ENCODE results near the gene SAXO1.

SAXO1 gene

DNA sequence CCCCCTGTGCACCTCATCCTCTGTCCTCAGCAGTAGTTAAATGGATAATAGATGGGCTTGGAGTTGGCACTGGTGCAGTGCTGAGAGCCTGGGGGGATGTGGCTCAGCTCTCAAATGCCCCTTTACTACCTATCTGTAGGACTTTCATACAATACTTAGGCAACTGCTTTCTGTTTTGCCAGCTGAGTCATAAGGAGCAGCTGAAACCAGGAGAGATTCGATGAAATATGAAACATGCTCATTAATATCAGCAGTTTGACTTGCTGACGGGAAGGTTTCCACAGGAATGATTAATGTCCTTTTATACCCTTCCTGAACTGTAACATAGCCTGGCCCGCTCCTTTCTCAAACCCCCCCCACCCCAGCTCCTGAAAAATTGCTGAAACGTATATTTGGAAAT, 142.6 kb downstream of the SAXO1 start:
- no peaks in the 10 kb centered on the region for H3K36me3 ChIP-seq (ENCODE audit: control insufficient read depth, low read length)
- no peaks in the 10 kb centered on the region for H3K27me3 ChIP-seq (ENCODE audit: control insufficient read depth, low read length)

DNA sequence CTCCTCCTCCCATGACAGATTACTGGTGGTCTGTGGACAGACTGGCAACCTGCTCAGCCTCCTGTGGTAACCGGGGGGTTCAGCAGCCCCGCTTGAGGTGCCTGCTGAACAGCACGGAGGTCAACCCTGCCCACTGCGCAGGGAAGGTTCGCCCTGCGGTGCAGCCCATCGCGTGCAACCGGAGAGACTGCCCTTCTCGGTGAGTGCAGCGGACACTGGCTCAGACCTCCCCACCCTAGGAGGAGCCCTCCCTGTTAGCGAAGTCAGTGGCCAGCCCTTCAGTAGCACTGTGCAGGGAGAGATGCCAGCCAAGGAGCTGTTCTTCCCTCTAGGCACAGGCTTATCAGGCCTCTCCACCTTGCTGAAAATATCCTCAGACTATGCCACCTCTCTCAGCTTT, 143.5 kb downstream of the SAXO1 start:
- H3F3A ChIP-seq (ENCODE audit: control insufficient read depth, insufficient read depth): no peaks in the 10 kb centered on the region
- H3K4me3 ChIP-seq (ENCODE audit: low read length): no peak overlapping the region
- H3K4me2 ChIP-seq (ENCODE audit: low read length): no peak overlapping the region
- H3K79me2 ChIP-seq (ENCODE audit: control insufficient read depth, low read length): no peaks in the 10 kb centered on the region
- H3K9me3 ChIP-seq (ENCODE audit: control insufficient read depth, insufficient read depth, low read length): no peaks in the 10 kb centered on the region
- no peaks in the 10 kb centered on the region for H4K20me1 ChIP-seq (ENCODE audit: control insufficient read depth, insufficient read depth, low read depth, low read length)
- no peaks in the 10 kb centered on the region for H3K4me1 ChIP-seq (ENCODE audit: control insufficient read depth, low read length)
- H3K27ac ChIP-seq (ENCODE audit: low read depth, low read length): no peak overlapping the region
- no peaks in the 10 kb centered on the region for H3K27me3 ChIP-seq (ENCODE audit: control insufficient read depth, low read length)
- TF ChIP-seq, protein P1, sequence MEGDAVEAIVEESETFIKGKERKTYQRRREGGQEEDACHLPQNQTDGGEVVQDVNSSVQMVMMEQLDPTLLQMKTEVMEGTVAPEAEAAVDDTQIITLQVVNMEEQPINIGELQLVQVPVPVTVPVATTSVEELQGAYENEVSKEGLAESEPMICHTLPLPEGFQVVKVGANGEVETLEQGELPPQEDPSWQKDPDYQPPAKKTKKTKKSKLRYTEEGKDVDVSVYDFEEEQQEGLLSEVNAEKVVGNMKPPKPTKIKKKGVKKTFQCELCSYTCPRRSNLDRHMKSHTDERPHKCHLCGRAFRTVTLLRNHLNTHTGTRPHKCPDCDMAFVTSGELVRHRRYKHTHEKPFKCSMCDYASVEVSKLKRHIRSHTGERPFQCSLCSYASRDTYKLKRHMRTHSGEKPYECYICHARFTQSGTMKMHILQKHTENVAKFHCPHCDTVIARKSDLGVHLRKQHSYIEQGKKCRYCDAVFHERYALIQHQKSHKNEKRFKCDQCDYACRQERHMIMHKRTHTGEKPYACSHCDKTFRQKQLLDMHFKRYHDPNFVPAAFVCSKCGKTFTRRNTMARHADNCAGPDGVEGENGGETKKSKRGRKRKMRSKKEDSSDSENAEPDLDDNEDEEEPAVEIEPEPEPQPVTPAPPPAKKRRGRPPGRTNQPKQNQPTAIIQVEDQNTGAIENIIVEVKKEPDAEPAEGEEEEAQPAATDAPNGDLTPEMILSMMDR (IDR thresholded peaks at IDR 0.05; ENCODE audit: low read depth, low read length, poor library complexity, severe bottlenecking): no peak
- TF ChIP-seq EZH2phosphoT487 (IDR thresholded peaks at IDR 0.05; ENCODE audit: borderline replicate concordance, low read length): no peak
- no peaks in the 10 kb centered on the region for H3K36me3 ChIP-seq (ENCODE audit: control insufficient read depth, low read length)
- no peaks in the 10 kb centered on the region for H3K9me2 ChIP-seq (replicated peaks; ENCODE audit: control insufficient read depth, low read length)

More for the DNA sequence above, 142.6 kb downstream of the SAXO1 start:
- H3K4me3 ChIP-seq (ENCODE audit: low read length): no peak overlapping the region
- no peak overlapping the region for H3K4me2 ChIP-seq (ENCODE audit: low read length)
- no peaks in the 10 kb centered on the region for H3K4me1 ChIP-seq (ENCODE audit: control insufficient read depth, low read length)
- no peaks in the 10 kb centered on the region for H4K20me1 ChIP-seq (ENCODE audit: control insufficient read depth, insufficient read depth, low read depth, low read length)
- no peaks in the 10 kb centered on the region for H3F3A ChIP-seq (ENCODE audit: control insufficient read depth, insufficient read depth)
- no peaks in the 10 kb centered on the region for H3K9me3 ChIP-seq (ENCODE audit: control insufficient read depth, insufficient read depth, low read length)
- H3K27ac ChIP-seq (ENCODE audit: low read depth, low read length): no peak overlapping the region
- TF ChIP-seq EZH2phosphoT487 (IDR thresholded peaks at IDR 0.05; ENCODE audit: borderline replicate concordance, low read length): no peak
- TF ChIP-seq, protein P1 (IDR thresholded peaks at IDR 0.05; ENCODE audit: low read depth, low read length, poor library complexity, severe bottlenecking): no peak
- H3K9me2 ChIP-seq (replicated peaks; ENCODE audit: control insufficient read depth, low read length): no peaks in the 10 kb centered on the region
- no peaks in the 10 kb centered on the region for H3K79me2 ChIP-seq (ENCODE audit: control insufficient read depth, low read length)

DNA sequence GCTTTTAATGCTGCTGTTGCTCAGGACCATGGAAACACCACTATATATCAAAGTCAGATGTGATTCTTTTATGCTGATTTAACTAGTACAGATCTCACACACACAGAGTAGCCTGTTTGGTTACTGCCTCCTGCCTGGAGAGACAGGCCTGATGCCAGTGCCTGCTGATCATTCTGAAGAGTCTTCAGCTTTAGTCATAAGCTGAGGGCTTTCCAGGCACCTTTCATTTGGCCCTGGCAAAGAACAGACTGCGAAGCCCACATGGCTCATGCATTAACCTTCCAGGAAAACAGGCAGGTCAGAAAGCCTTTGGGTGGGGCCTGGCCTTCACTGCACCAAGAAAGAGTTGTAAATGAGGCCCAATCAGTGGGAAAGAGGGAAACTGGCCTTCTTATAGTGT, 144.7 kb downstream of the SAXO1 start:
- Histone ChIP-seq H4K20me1 (ENCODE audit: control insufficient read depth, insufficient read depth, low read depth, low read length) (no peaks in the 10 kb centered on the region), H3K79me2 (ENCODE audit: control insufficient read depth, low read length) (no peaks in the 10 kb centered on the region), H3K27me3 (ENCODE audit: control insufficient read depth, low read length) (no peaks in the 10 kb centered on the region), H3K27ac (ENCODE audit: low read depth, low read length) (no peak overlapping the region), H3K36me3 (ENCODE audit: control insufficient read depth, low read length) (no peaks in the 10 kb centered on the region), H3K9me2 (replicated peaks; ENCODE audit: control insufficient read depth, low read length) (no peaks in the 10 kb centered on the region), H3K9me3 (ENCODE audit: control insufficient read depth, insufficient read depth, low read length) (no peaks in the 10 kb centered on the region), H3K4me1 (ENCODE audit: control insufficient read depth, low read length) (no peaks in the 10 kb centered on the region), H3K4me3 (ENCODE audit: low read length) (no peak overlapping the region), H3F3A (ENCODE audit: control insufficient read depth, insufficient read depth) (no peaks in the 10 kb centered on the region), H3K4me2 (ENCODE audit: low read length) (no peak overlapping the region)
- TF ChIP-seq EZH2phosphoT487 (IDR thresholded peaks at IDR 0.05; ENCODE audit: borderline replicate concordance, low read length): no peak
- TF ChIP-seq, protein P1 (IDR thresholded peaks at IDR 0.05; ENCODE audit: low read depth, low read length, poor library complexity, severe bottlenecking): no peak

DNA sequence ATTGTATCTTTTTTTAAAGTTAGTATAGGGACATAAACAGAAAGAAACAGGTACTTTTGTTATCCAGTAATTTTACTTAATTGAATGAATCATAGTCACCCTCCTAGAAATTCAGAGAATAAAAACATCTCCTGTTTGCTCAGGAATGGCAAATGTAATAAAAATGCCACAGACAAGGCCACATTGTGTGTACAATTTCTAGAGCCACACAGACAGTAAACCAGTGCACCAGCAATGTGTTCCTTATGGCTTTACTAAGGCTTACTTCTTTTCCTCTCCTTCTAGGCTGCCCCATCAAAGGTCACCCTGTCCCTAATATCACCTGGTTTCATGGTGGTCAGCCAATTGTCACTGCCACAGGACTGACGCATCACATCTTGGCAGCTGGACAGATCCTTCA, 145.5 kb downstream of the SAXO1 start:
- no peaks in the 10 kb centered on the region for H3K9me3 ChIP-seq (ENCODE audit: control insufficient read depth, insufficient read depth, low read length)
- H3K4me2 ChIP-seq (ENCODE audit: low read length): no peak overlapping the region
- no peaks in the 10 kb centered on the region for H3K4me1 ChIP-seq (ENCODE audit: control insufficient read depth, low read length)
- H3K9me2 ChIP-seq (replicated peaks; ENCODE audit: control insufficient read depth, low read length): no peaks in the 10 kb centered on the region
- H3F3A ChIP-seq (ENCODE audit: control insufficient read depth, insufficient read depth): no peaks in the 10 kb centered on the region
- H3K79me2 ChIP-seq (ENCODE audit: control insufficient read depth, low read length): no peaks in the 10 kb centered on the region
- H3K27ac ChIP-seq (ENCODE audit: low read depth, low read length): no peak overlapping the region
- no peaks in the 10 kb centered on the region for H4K20me1 ChIP-seq (ENCODE audit: control insufficient read depth, insufficient read depth, low read depth, low read length)
- H3K27me3 ChIP-seq (ENCODE audit: control insufficient read depth, low read length): no peaks in the 10 kb centered on the region
- H3K4me3 ChIP-seq (ENCODE audit: low read length): no peak overlapping the region
- no peaks in the 10 kb centered on the region for H3K36me3 ChIP-seq (ENCODE audit: control insufficient read depth, low read length)
- TF ChIP-seq, protein P1 (IDR thresholded peaks at IDR 0.05; ENCODE audit: low read depth, low read length, poor library complexity, severe bottlenecking): no peak
- no peak for TF ChIP-seq EZH2phosphoT487 (IDR thresholded peaks at IDR 0.05; ENCODE audit: borderline replicate concordance, low read length)
